NT2/D1 (cell line): Measurements from ENCODE around the gene KRTAP1-3.

Experiments
- YY1 ChIP-seq: IDR thresholded peaks from 2 replicates; pipeline ENCODE4 v1.6.1; 2011; ENCODE audit not compliant: insufficient read length, insufficient read depth
- ZNF274 ChIP-seq: IDR thresholded peaks from 2 replicates; pipeline ENCODE4 v1.6.1; 2011; ENCODE audit warnings: mild to moderate bottlenecking, low read depth, low read length

GRCh38 chr17:40993839-40994238 lies 40.8 kb downstream of the KRTAP1-3 start, which contains the start of gene KRTAP3-3:
- TF ChIP-seq YY1 (no peak), ZNF274 (no peak)
